ENCODE measurements around the gene ZBTB7C.

ZBTB7C gene

GRCh38 chr18:48385596-48385995 lies 23.6 kb downstream of the ZBTB7C start:
- no peak for FAIRE-seq

- no peak for FAIRE-seq
Measured at GRCh38 chr18:48376934-48377333, 32.2 kb downstream of the ZBTB7C start.

- no peak for FAIRE-seq
Measured at GRCh38 chr18:48376406-48376805, 32.8 kb downstream of the ZBTB7C start.

DNA sequence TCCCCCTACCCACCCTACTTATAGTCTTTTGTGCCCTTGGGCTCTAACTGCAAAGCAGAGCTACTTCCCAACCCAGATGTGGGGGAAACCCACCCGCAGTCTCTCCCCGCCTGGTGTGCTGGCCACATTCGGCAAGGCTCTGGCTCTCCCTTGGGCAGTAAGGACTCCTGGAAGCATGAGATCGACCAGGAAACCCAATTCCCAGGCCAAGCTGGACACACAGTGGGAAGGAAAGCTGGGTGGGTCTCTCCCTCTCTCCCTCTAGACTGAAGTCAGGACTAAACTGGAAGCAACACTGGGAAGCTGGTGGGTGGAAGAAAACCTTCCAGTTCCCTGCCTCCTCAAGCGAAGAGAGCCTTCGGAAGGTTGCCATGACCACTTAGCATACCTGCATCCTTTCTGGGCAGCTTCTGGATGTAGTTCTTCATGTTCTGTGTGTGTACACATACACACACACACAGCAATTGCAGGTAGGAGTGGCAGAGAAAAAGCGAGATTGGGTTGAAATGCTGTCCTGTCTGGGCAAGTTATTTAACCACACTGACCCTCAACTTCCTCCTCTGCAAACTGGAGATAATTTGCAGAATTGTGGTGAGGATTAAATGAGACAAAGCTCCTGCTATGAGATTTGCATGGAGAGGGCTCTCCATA lies 33.9 kb downstream of the ZBTB7C start:
- no peak for FAIRE-seq

DNA sequence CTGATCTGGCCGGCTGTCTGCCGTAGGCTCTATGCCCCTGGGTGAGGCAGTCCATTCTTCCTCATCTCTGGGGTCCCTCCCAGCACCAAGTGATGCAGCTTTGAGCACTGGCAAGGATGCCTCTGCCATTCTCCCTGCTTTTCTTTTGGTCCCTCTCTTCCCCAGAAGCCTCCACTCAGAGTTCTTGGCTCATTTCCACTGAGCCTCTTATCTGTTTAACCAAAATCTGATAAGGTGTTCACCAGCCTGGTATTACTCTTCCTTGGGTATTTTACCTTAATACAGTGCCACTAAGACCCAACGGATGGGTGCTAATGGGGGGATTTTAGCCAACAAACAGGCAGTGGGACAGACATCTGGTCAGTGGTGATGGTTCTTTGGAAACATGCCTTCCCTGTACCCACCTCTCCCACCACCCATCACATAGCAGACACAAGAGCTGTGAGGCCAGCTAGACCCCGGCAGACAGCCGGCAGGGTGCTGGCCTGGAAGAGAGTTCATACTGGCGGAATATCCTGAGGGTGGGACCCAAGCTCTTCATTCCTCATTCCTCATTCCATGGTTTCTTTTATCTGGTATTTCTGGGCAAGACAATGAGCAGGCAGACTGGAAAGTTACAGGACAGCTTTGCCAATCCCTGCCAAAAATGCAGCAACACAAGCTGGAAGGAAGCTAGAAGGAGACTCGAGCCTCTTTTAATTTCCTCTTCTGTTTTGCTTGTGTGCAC lies 34.6 kb downstream of the ZBTB7C start:
- FAIRE-seq: no peak

DNA sequence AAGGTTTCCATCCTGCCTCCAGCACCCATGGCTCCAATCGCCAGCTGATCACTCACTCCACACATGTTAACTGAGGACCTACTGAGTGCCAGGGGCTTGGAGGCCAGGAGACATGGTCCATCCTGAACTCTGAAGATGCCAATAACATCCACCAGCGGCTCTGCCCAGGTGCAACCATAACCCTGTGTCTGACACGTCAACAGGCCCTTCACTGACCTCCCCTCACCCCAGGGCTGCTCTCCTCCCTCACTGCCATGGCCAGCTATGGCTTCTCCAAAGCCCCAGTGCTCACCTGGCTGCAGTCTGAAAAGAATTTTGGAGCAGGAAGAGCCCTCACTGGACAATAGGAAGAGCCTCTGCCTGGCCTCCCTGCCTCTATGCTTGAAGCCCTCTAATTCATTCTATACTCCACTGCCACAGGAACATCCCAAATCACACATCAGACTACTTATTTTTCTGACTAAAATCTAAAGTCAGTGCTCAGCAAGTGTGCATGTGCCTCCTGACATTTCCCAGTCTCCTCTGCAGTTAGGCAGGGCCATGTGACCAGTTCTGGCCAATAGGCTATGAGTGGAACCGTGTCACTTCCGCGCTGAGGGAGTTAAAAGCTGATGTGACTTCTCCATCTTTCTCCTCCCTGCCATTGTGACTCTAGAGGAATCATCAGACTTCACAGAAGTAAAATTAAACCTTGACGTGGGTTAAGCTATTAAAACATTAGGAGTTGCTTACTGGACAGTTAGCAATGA lies 37.2 kb downstream of the ZBTB7C start:
- no peak for FAIRE-seq

DNA sequence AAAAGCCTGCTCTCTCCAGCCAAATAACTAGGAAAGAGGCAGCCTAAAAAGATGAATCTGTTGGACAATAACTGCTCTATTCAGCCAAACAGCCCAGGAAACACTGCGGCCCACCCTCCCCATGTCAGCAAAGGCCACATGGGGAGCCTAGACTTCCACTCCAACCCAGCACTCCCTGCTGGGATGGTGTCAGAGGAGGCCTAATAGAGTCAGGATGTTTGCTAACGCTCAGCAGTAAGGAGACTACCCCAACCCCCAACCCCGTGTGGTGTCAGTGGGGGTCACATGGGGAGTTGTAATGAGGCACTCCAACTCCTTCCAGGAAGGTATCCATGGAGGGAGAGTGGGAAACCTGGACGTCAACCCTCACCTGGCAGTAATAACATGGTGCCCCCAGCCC lies 41.6 kb downstream of the ZBTB7C start:
- FAIRE-seq: no peak

- no peak for FAIRE-seq
Measured at GRCh38 chr18:48365965-48366364, 43.2 kb downstream of the ZBTB7C start.

- no peak for FAIRE-seq
Measured at GRCh38 chr18:48364146-48364545, 45.0 kb downstream of the ZBTB7C start.

GRCh38 chr18:48363175-48363574 lies 46.0 kb downstream of the ZBTB7C start:
- no peak for FAIRE-seq

DNA sequence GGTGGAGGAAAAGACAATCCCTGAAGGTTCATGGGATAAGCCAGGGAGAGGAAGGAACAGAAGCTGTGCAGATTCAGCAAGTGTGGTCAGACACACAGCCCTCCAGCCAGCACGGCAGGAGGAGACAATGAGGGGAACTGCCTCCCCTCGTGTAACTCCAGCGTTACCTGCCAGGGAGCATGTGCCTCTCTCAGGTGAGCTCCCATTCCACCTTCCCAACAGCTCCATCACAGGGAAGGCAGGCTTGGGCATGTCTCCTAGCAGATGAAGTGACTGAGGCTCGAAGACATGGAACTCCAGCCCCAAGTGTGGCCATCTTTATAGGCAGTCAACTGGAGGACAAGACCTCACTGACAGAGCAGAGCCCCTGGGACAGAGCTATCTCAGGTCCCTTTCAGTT lies 47.4 kb downstream of the ZBTB7C start:
- FAIRE-seq: no peak

GRCh38 chr18:48360376-48361021 lies 48.7 kb downstream of the ZBTB7C start:
- no peak for FAIRE-seq

GRCh38 chr18:48359626-48360025 lies 49.6 kb downstream of the ZBTB7C start:
- no peak for FAIRE-seq

DNA sequence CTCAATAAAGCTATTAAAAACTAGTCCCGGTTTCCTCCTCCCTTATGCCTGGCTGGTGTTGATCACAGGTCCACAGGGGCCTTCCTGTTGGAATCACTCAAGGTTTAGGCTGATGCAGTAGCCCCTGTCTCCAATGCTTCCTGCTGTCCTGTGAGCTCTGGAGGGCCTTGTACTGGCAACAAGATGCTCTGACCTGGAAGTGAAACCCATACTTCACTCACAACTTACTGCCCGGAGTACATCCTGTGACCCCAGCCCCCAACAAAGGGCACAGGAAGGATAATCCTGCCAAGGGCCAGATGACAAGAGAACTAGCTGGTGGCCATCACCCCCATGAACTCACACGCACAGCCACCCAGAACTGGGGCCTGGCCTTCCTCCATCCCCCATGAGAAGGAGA lies 50.3 kb downstream of the ZBTB7C start:
- no peak for FAIRE-seq

GRCh38 chr18:48356909-48357631 lies 52.1 kb downstream of the ZBTB7C start:
- FAIRE-seq: no peak

DNA sequence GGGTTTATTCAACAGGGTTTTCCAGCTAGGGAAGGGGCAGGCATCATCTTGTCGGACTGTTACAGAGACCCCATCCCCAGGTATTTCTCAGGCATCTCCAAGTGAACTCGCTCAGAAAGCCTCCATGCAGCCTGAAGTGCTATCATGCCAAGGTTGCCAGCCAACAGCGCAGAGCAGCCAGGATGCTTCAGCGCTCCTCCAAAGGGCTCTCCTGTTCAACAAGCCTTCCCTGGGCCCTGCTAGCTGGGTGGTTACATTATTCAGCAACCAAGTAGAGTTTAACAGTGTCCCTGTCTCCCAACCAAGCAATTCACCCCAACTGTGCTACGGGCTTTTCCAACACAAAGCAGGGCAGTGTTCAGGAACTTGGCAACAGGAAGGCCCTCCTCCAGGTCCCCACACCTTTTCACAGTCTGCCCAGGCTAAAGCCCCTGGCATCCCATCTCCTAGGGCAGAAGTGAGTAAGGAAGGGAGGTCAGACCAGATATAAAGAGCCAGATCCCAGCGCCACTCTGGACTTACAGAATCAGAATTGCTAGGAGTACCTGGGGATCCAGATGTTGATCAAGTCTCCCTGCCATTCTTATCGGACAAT lies 52.9 kb downstream of the ZBTB7C start:
- no peak for FAIRE-seq

- FAIRE-seq: no peak
Measured at GRCh38 chr18:48355276-48356115, 53.7 kb downstream of the ZBTB7C start.

GRCh38 chr18:48354746-48355260 lies 54.4 kb downstream of the ZBTB7C start:
- no peak for FAIRE-seq

- FAIRE-seq: no peak
Measured at GRCh38 chr18:48352051-48352755, 57.0 kb downstream of the ZBTB7C start.
